SK-N-SH treated with all-trans-retinoic acid at 6 μM for 48 hours (cell line): ENCODE results near the gene PAQR5.

ENCODE experiments used
- ATAC-seq: fragments of 200-7000 bp; cut with Tn5 transposase; 3 replicates; pipeline ENCODE4 v1.9.1; 2020; ENCODE audit warnings: mild to moderate bottlenecking, moderate library complexity
- BACH2 ChIP-seq: fragments of 250-450 bp; sonication (Bioruptor Pico); IDR thresholded peaks from 2 replicates; pipeline ENCODE4 v1.9.0; 2021; ENCODE audit warnings: mild to moderate bottlenecking, borderline replicate concordance
- CSDC2 ChIP-seq: fragments of 250-450 bp; sonication (Bioruptor Pico); IDR thresholded peaks from 2 replicates; pipeline ENCODE4 v1.5.0; 2020; ENCODE audit warnings: mild to moderate bottlenecking, moderate library complexity
- CSRNP3 ChIP-seq: fragments of 250-450 bp; sonication (Bioruptor Pico); IDR thresholded peaks from 2 replicates; pipeline ENCODE4 v1.5.1; 2021; ENCODE audit warnings: mild to moderate bottlenecking, moderate library complexity
- GLIS3 ChIP-seq: fragments of 250-450 bp; sonication (Bioruptor Pico); IDR thresholded peaks from 2 replicates; pipeline ENCODE4 v1.5.0; 2020; ENCODE audit warnings: mild to moderate bottlenecking, moderate library complexity
- OSR1 ChIP-seq: fragments of 250-450 bp; sonication (Bioruptor Pico); IDR thresholded peaks from 2 replicates; pipeline ENCODE4 v1.8.0; 2022; ENCODE audit warnings: moderate library complexity, mild to moderate bottlenecking, inconsistent platforms
- PATZ1 ChIP-seq: fragments of 250-450 bp; sonication (Bioruptor Pico); IDR thresholded peaks from 2 replicates; pipeline ENCODE4 v1.8.0; 2020; ENCODE audit warnings: mild to moderate bottlenecking, moderate library complexity, borderline replicate concordance
- POU6F1 ChIP-seq: fragments of 250-450 bp; sonication (Bioruptor Pico); IDR thresholded peaks from 2 replicates; pipeline ENCODE4 v1.8.0; 2021; ENCODE audit warnings: low read depth, mild to moderate bottlenecking, moderate library complexity, borderline replicate concordance
- PPARA ChIP-seq: fragments of 250-450 bp; sonication (Bioruptor Pico); IDR thresholded peaks from 2 replicates; pipeline ENCODE4 v1.5.0; 2020; ENCODE audit warnings: mild to moderate bottlenecking, borderline replicate concordance
- RARB ChIP-seq: fragments of 250-450 bp; sonication (Bioruptor Pico); IDR thresholded peaks from 2 replicates; pipeline ENCODE4 v1.8.0; 2021; ENCODE audit warnings: mild to moderate bottlenecking, moderate library complexity
- SNAI2 ChIP-seq: fragments of 250-450 bp; sonication (Bioruptor Pico); IDR thresholded peaks from 2 replicates; pipeline ENCODE4 v1.5.0; 2020; ENCODE audit warnings: mild to moderate bottlenecking, moderate library complexity
- TCF4 ChIP-seq: fragments of 250-450 bp; sonication (Bioruptor Pico); IDR thresholded peaks from 2 replicates; pipeline ENCODE4 v1.8.0; 2021; ENCODE audit warnings: mild to moderate bottlenecking, moderate library complexity, borderline replicate concordance
- TOX ChIP-seq: fragments of 250-450 bp; sonication (Bioruptor Pico); IDR thresholded peaks from 2 replicates; pipeline ENCODE4 v1.8.0; 2021; ENCODE audit warnings: mild to moderate bottlenecking, moderate library complexity, borderline replicate concordance
- TSHZ2 ChIP-seq: fragments of 250-450 bp; sonication (Bioruptor Pico); IDR thresholded peaks from 2 replicates; pipeline ENCODE4 v1.5.0; 2020; ENCODE audit warnings: mild to moderate bottlenecking, moderate library complexity
- ZC3H10 ChIP-seq: fragments of 250-450 bp; sonication (Bioruptor Pico); IDR thresholded peaks from 2 replicates; pipeline ENCODE4 v1.5.1; 2021; ENCODE audit warnings: mild to moderate bottlenecking, moderate library complexity
- ZFP3 ChIP-seq: fragments of 250-450 bp; sonication (Bioruptor Pico); IDR thresholded peaks from 2 replicates; pipeline ENCODE4 v1.5.0; 2020; ENCODE audit warnings: mild to moderate bottlenecking, moderate library complexity
- ZFP30 ChIP-seq: fragments of 450-650 bp; formaldehyde crosslinking; IDR thresholded peaks from 2 replicates; pipeline ENCODE4 v1.5.0; 2022; ENCODE audit warnings: mild to moderate bottlenecking, moderate library complexity
- ZNF70 ChIP-seq: fragments of 450-650 bp; formaldehyde crosslinking; IDR thresholded peaks from 2 replicates; pipeline ENCODE4 v1.5.0; 2020; ENCODE audit warnings: mild to moderate bottlenecking, moderate library complexity
- ZNF8 ChIP-seq: fragments of 450-650 bp; formaldehyde crosslinking; IDR thresholded peaks from 2 replicates; pipeline ENCODE4 v1.5.0; 2020; ENCODE audit warnings: mild to moderate bottlenecking, moderate library complexity

The PAQR5 gene

DNA sequence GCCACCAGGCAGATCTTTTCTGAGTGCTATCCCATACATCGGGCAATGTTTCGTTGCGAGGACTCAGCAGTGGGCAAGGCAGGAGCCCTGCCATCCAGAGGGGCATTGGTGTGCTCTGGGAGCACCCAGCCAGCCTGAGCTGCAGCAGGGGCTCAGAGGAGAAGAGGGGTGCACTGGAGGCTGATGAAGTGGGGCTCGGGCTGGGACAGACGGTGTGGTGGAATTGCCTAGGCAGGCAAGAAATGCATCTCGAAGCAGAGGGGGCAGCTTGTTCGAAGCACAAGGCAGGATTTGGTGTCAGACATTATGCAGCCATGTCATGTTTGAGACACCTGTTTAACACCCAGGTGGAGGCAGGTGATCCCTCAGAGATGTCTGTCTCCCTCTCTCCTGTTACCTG lies 19.3 kb downstream of the PAQR5 start:
- no peak for ATAC-seq

GRCh38 chr15:69319384-69320375 lies 21.0 kb downstream of the PAQR5 start:
- TF ChIP-seq TCF4 (no peak), TSHZ2 (CRISPR knock-in tag) (0 out of 2 replicates have a peak, but pooled peaks have one; percentile 15)
- ATAC-seq, result peak; percentile 30; the same call in 1 of the 3 replicates

More for the DNA sequence above, 19.3 kb downstream of the PAQR5 start:
- TF ChIP-seq BACH2 (CRISPR knock-in tag), result no peak
- no peak for TF ChIP-seq ZNF70 (CRISPR knock-in tag)
- no peak for TF ChIP-seq PPARA (CRISPR knock-in tag)
- no peak for TF ChIP-seq GLIS3 (CRISPR knock-in tag)
- TF ChIP-seq ZC3H10 (CRISPR knock-in tag), result no peak
- TF ChIP-seq CSRNP3 (CRISPR knock-in tag), result no peak
- no peak for TF ChIP-seq CSDC2 (CRISPR knock-in tag)
- TF ChIP-seq PATZ1 (CRISPR knock-in tag), result no peak
- no peak for TF ChIP-seq POU6F1 (CRISPR knock-in tag)
- TF ChIP-seq TSHZ2 (CRISPR knock-in tag), result no peak
- no peak for TF ChIP-seq TOX (CRISPR knock-in tag)
- no peak for TF ChIP-seq ZFP3 (CRISPR knock-in tag)
- no peak for TF ChIP-seq SNAI2 (CRISPR knock-in tag)
- TF ChIP-seq RARB (CRISPR knock-in tag), result no peak
- no peak for TF ChIP-seq TCF4
- no peak for TF ChIP-seq ZFP30
- TF ChIP-seq OSR1 (CRISPR knock-in tag), result no peak

DNA sequence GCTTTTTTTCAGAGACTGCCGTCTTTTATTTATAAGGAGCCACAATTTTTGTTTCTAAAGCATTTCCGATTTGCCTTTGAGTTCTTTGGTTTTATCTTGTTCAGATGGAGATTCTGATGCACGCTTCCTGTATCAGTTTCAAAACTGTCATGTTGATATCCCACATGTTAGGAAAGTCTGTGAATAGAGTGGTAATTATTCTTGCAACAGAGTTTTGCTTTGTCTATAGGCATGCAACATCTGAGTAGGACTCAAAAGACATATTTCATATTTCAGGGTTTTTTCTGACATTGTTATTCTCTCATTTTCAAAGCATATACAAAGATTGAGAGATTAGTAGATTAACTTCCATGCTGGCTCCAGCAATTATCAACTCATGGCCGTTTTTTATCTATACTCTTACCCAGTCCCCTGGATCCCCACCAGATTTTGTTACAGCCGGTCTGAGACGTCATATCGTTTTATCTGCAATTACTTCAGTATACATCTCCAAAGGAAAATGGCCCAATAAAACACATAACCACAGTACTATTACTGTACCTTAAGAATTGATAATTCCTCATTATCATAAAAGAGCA lies 22.4 kb downstream of the PAQR5 start:
- no peak for ATAC-seq
- peak; percentile 51; the same call in 1 of the 2 replicates for TF ChIP-seq TCF4
- TF ChIP-seq ZNF8 (CRISPR knock-in tag), result no peak
